SK-N-SH (cell line): ENCODE measurements around the gene NLRP7. TPM values are rescaled to one million over a fixed set of nuclear protein-coding genes. Genes with fewer than 3 reads are reported as not detected.
A peak's percentile ranks its signal among the peaks of the same experiment; 100 is the strongest.

Experiments
- CTCF ChIA-PET: fragments of 300-600, 350-600 bp; formaldehyde crosslinking; extraction: SDS; loops from one replicate; lab custom pipeline; 2021; lab: Yijun Ruan, JAX
- POLR2A ChIA-PET: fragments of 350-600 bp; sonication (Branson Sonifier 250); formaldehyde crosslinking; extraction: SDS; loops from one replicate; lab custom pipeline; 2020; ENCODE audit warnings: antibody characterized with exemption, inconsistent platforms; lab: Yijun Ruan, JAX
- DNase-seq: peaks from one replicate; pipeline ENCODE4 v3.0.0; 2012
- H2AFZ ChIP-seq: fragments of 200-600 bp; sonication (generic); 2 replicates; pipeline ENCODE4 v1.8.1; 2016; ENCODE audit warnings: antibody characterized with exemption, mild to moderate bottlenecking, low read depth
- H3F3A ChIP-seq: fragments of 200-600 bp; sonication (generic); replicated peaks from 2 replicates; pipeline ENCODE3; 2016; ENCODE audit warnings: antibody characterized with exemption, mild to moderate bottlenecking; ENCODE audit not compliant: insufficient read depth
- H3K27ac ChIP-seq, 2 experiments: fragments of 200-500 bp in 1 of 2; fragments of 200-600 bp in 1 of 2; sonication (Bioruptor generic) in 1 of 2; sonication (generic), shearing (Covaris generic) in 1 of 2; 2 replicates each; pipeline versions ENCODE4 v1.5.1 to v1.6.1; 2014 to 2016; ENCODE audit warnings: low read depth in 2 of 2, inconsistent platforms in 1 of 2, low read length in 1 of 2, mild to moderate bottlenecking in 1 of 2, mixed read lengths in 1 of 2
- H3K27me3 ChIP-seq: fragments of 200-600 bp; sonication (generic), shearing (Covaris generic); 2 replicates; pipeline ENCODE4 v1.6.1; 2016; ENCODE audit warnings: mixed run types; ENCODE audit not compliant: insufficient read depth
- H3K36me3 ChIP-seq, 2 experiments: fragments of 200-500 bp in 1 of 2; fragments of 200-600 bp in 1 of 2; sonication (Bioruptor generic) in 1 of 2; sonication (generic) in 1 of 2; replicated peaks in 1 of 2; 2 replicates each; pipeline versions ENCODE3 to v1.5.1; 2014 to 2016; ENCODE audit warnings: low read length in 1 of 2, mild to moderate bottlenecking in 1 of 2; ENCODE audit not compliant: insufficient read depth in 2 of 2, control insufficient read depth in 1 of 2
- H3K4me1 ChIP-seq, 2 experiments: fragments of 200-500 bp in 1 of 2; fragments of 200-600 bp in 1 of 2; sonication (Bioruptor generic) in 1 of 2; sonication (generic), shearing (Covaris generic) in 1 of 2; 2 replicates each; pipeline versions ENCODE4 v1.5.1 to v1.6.1; 2014 to 2016; ENCODE audit warnings: low read depth in 1 of 2, low read length in 1 of 2, mixed run types in 1 of 2; ENCODE audit not compliant: insufficient read depth in 2 of 2, control insufficient read depth in 1 of 2
- H3K4me2 ChIP-seq: fragments of 200-600 bp; sonication (generic), shearing (Covaris generic); 2 replicates; pipeline ENCODE4 v1.6.1; 2017; ENCODE audit warnings: mixed run types
- H3K4me3 ChIP-seq, 2 experiments: fragments of 200-500 bp in 1 of 2; fragments of 200-600 bp in 1 of 2; sonication (Bioruptor generic) in 1 of 2; sonication (generic), shearing (Covaris generic) in 1 of 2; 2 replicates each; pipeline versions ENCODE4 v1.5.1 to v1.8.1; 2014 to 2016; ENCODE audit warnings: low read depth in 2 of 2, inconsistent platforms in 1 of 2, low read length in 1 of 2, mild to moderate bottlenecking in 1 of 2, mixed read lengths in 1 of 2, moderate library complexity in 1 of 2
- H3K79me2 ChIP-seq: fragments of 200-600 bp; sonication (generic); 2 replicates; pipeline ENCODE4 v1.8.1; 2017; ENCODE audit warnings: mild to moderate bottlenecking; ENCODE audit not compliant: insufficient read depth
- H3K9ac ChIP-seq: fragments of 200-600 bp; sonication (generic); 2 replicates; pipeline ENCODE4 v1.6.1; 2017; ENCODE audit warnings: mixed run types
- H3K9me2 ChIP-seq: fragments of 200-600 bp; sonication (generic); 2 replicates; pipeline ENCODE4 v1.6.1; 2017; ENCODE audit warnings: mixed run types
- H3K9me3 ChIP-seq: fragments of 200-600 bp; sonication (generic); 2 replicates; pipeline ENCODE4 v1.6.1; 2017; ENCODE audit warnings: mixed run types, mild to moderate bottlenecking, moderate library complexity
- H4K20me1 ChIP-seq: fragments of 200-600 bp; sonication (generic); 2 replicates; pipeline ENCODE4 v1.6.1; 2017; ENCODE audit warnings: mild to moderate bottlenecking, mixed run types; ENCODE audit not compliant: insufficient read depth
- FOSL2 ChIP-seq: IDR thresholded peaks from 2 replicates; pipeline ENCODE4 v1.4.0; 2012; ENCODE audit warnings: low read depth, mild to moderate bottlenecking, moderate library complexity, borderline replicate concordance
- FOXJ3 ChIP-seq: sonication (generic); formaldehyde crosslinking; IDR thresholded peaks from 2 replicates; pipeline ENCODE4 v1.5.1; 2020; ENCODE audit warnings: mild to moderate bottlenecking, missing genetic modification reagents
- GABPA ChIP-seq: IDR thresholded peaks from 2 replicates; pipeline ENCODE4 v1.4.0; 2012; ENCODE audit warnings: low read depth, mild to moderate bottlenecking
- JUND ChIP-seq: IDR thresholded peaks from 2 replicates; pipeline ENCODE4 v1.4.0; 2012
- NRF1 ChIP-seq: IDR thresholded peaks from 2 replicates; pipeline ENCODE4 v1.6.1; 2012; ENCODE audit warnings: low read depth, mild to moderate bottlenecking, low read length
- POLR2AphosphoS5 ChIP-seq: IDR thresholded peaks from 2 replicates; pipeline ENCODE4 v1.6.1; 2012; ENCODE audit warnings: low read depth, low read length
- TAF1 ChIP-seq: IDR thresholded peaks from 2 replicates; pipeline ENCODE4 v1.6.1; 2012; ENCODE audit warnings: low read depth, mild to moderate bottlenecking, low read length, moderate library complexity, borderline replicate concordance
- TCF12 ChIP-seq: IDR thresholded peaks from 2 replicates; pipeline ENCODE4 v1.4.0; 2012
- TEAD4 ChIP-seq: IDR thresholded peaks from 2 replicates; pipeline ENCODE4 v1.4.0; 2012; ENCODE audit warnings: mild to moderate bottlenecking, borderline replicate concordance; ENCODE audit not compliant: insufficient read depth
- USF2 ChIP-seq: fragments of 150-350 bp; IDR thresholded peaks from 2 replicates; pipeline ENCODE4 v1.6.1; 2017; ENCODE audit warnings: antibody characterized with exemption, low read length, low read depth, borderline replicate concordance
- ZBTB33 ChIP-seq: IDR thresholded peaks from 2 replicates; pipeline ENCODE4 v1.4.0; 2012; ENCODE audit warnings: low read depth, borderline replicate concordance
- WGBS: methylation state at CpG from one replicate; pipeline ENCODE4 v1.1.6; 2017; ENCODE audit warnings: low lambda C conversion rate; 5-methylcytosine and 5-hydroxymethylcytosine counted together
- polyA plus RNA-seq, 3 experiments: library from polyadenylated mRNA; depleted of rRNA; stranded (reverse); fragments of >200 nt; gene quantifications; 2 replicates each; pipeline ENCODE4 v1.2.3, GENCODE V29; 2012

The NLRP7 gene
- polyA plus RNA-seq, 1 of the 3 experiments (the other 2 are of a cell fraction) = not detected

GRCh38 chr19:54906819-54907218 is 40.5 kb downstream of the NLRP7 start:
- H2AFZ ChIP-seq = no peak overlapping the region
- H3F3A ChIP-seq = no peaks in the 10 kb centered on the region
- POLR2A ChIA-PET = no interaction called here
- H3K9ac ChIP-seq = no peak overlapping the region
- H3K27ac ChIP-seq = no peak overlapping the region
- H3K4me3 ChIP-seq = no peak overlapping the region
- 13% methylated on average over 6 of the region's 7 CpGs for WGBS
- H3K9me2 ChIP-seq = no peaks in the 10 kb centered on the region
- TF ChIP-seq GABPA (no peak), TEAD4 (no peak), FOSL2 (no peak)
- TF ChIP-seq, all 33 proteins: peak for 0
- Histone ChIP-seq H3K9me3 (no peaks in the 10 kb centered on the region), H4K20me1 (no peaks in the 10 kb centered on the region), H3K27me3 (peaks cover 28% of the 10 kb centered on the region; the same call in 1 of the 2 replicates), H3K4me1 (no peaks in the 10 kb centered on the region), H3K79me2 (no peaks in the 10 kb centered on the region), H3K36me3 (no peaks in the 10 kb centered on the region), H3K4me2 (no peak overlapping the region)
- no peak for DNase-seq
- CTCF ChIA-PET = no interaction called here

- Histone ChIP-seq H3K4me3 (no peak within 1 kb of the TSS), H3K36me3 (no peaks in the 10 kb centered on the region), H3K4me1 (no peaks in the 10 kb centered on the region), H3K9me3 (no peaks in the 10 kb centered on the region), H3K27ac (no peak within 1 kb of the TSS), H3K4me2 (peak within 1 kb of the TSS; percentile 3; the same call in 1 of the 2 replicates), H4K20me1 (no peaks in the 10 kb centered on the region), H3K9me2 (no peaks in the 10 kb centered on the region), H2AFZ (no peak within 1 kb of the TSS), H3F3A (no peaks in the 10 kb centered on the region), H3K27me3 (peaks cover 23% of the 10 kb centered on the region; the same call in 1 of the 2 replicates), H3K9ac (no peak within 1 kb of the TSS), H3K79me2 (no peaks in the 10 kb centered on the region)
- TF ChIP-seq NRF1 (no peak), USF2 (no peak), GABPA (no peak), FOXJ3 (no peak), JUND (no peak), POLR2AphosphoS5 (no peak), TAF1 (no peak), ZBTB33 (no peak), TCF12 (no peak)
- 5% methylated on average over 12 of the region's 22 CpGs for WGBS
- ChIA-PET CTCF (no interaction called here), POLR2A (no interaction called here)
- no peak for DNase-seq
Observed at GRCh38 chr19:54905803-54906511, 41.4 kb downstream of the NLRP7 start, which contains the start of gene NCR1. TSS of gene NCR1 (plus strand) at chr19:54906148. CDS start at chr19:54906188, 40 bp downstream.
